ENCODE data around the gene MAB21L4.
"Not testable (repeated sequence)": the region's sequence is repeated elsewhere in the genome, so short reads cannot be mapped to it uniquely, and the experiment has no call there.

MAB21L4 gene

GRCh38 chr2:240855670-240856069 lies 40.3 kb downstream of the MAB21L4 start:
- DNase-seq, result no peak

GRCh38 chr2:240852671-240853314 lies 43.2 kb downstream of the MAB21L4 start:
- DNase-seq, result no peak

- peak; percentile 81 for DNase-seq
Measured at GRCh38 chr2:240851078-240851991, 44.6 kb downstream of the MAB21L4 start.

GRCh38 chr2:240850756-240851077 lies 45.2 kb downstream of the MAB21L4 start:
- DNase-seq, result no peak

- no peak for DNase-seq
Measured at GRCh38 chr2:240850026-240850425, 45.9 kb downstream of the MAB21L4 start.

GRCh38 chr2:240848900-240849680 lies 46.9 kb downstream of the MAB21L4 start:
- DNase-seq, result no peak

- DNase-seq, result no peak
Measured at GRCh38 chr2:240847817-240848216, 48.1 kb downstream of the MAB21L4 start.

- no peak for DNase-seq
Measured at GRCh38 chr2:240846873-240847595, 48.9 kb downstream of the MAB21L4 start.

GRCh38 chr2:240846309-240846708 lies 49.6 kb downstream of the MAB21L4 start:
- DNase-seq, result not testable (repeated sequence)

- no peak for DNase-seq
Measured at GRCh38 chr2:240840435-240841060, 55.4 kb downstream of the MAB21L4 start.

- DNase-seq, result no peak
Measured at GRCh38 chr2:240839152-240840143, 56.5 kb downstream of the MAB21L4 start.

- no peak for DNase-seq
Measured at GRCh38 chr2:240837621-240838020, 58.3 kb downstream of the MAB21L4 start.

GRCh38 chr2:240836781-240837467 lies 59.0 kb downstream of the MAB21L4 start:
- DNase-seq, result no peak
